HFF-Myc (cell line): ENCODE measurements around the gene AGPAT4.
A peak's percentile ranks its signal among the peaks of the same experiment; 100 is the strongest.

Experiments used
- DNase-seq: peaks from one replicate; pipeline ENCODE4 v3.0.0-alpha.2; 2011; ENCODE audit warnings: low read depth; ENCODE audit errors: extremely low read depth
- H3K4me3 ChIP-seq: replicated peaks from 2 replicates; pipeline ENCODE4 v1.5.1; 2011; ENCODE audit warnings: low read depth, mild to moderate bottlenecking, control low read depth, low read length
- CTCF ChIP-seq: IDR thresholded peaks from 2 replicates; pipeline ENCODE4 v1.5.1; 2012; ENCODE audit warnings: mild to moderate bottlenecking, low read depth, low read length, control low read depth; ENCODE audit errors: missing control alignments

AGPAT4 gene

GRCh38 chr6:161215876-161216615 is 57.8 kb downstream of the AGPAT4 start:
- DNase-seq, result no peak
- no peak overlapping the region for H3K4me3 ChIP-seq
- no peak for TF ChIP-seq CTCF

- no peak overlapping the region for H3K4me3 ChIP-seq
- DNase-seq, result peak; percentile 52
- no peak for TF ChIP-seq CTCF
These were observed 58.7 kb downstream of the AGPAT4 start for GRCh38 chr6:161215193-161215592.

DNA sequence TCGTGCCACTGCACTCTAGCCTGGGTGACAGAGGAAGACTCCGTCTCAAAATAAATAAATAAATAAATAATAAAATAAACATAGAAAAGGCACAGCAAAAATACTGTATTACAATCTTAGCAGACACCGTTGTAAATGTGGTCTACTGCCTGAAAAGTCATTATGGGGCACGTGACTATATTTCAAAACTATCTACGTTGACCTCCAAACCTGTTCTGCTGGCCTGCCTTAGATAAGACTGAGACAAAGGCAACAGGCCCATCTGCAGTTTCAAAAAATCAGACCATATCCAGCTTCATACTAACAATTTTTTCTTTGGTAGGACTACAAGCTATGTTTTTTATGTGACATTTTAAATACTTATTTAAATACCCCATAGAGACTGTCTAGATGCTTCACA is 59.1 kb downstream of the AGPAT4 start:
- no peak for TF ChIP-seq CTCF
- H3K4me3 ChIP-seq, result no peak overlapping the region
- no peak for DNase-seq

DNA sequence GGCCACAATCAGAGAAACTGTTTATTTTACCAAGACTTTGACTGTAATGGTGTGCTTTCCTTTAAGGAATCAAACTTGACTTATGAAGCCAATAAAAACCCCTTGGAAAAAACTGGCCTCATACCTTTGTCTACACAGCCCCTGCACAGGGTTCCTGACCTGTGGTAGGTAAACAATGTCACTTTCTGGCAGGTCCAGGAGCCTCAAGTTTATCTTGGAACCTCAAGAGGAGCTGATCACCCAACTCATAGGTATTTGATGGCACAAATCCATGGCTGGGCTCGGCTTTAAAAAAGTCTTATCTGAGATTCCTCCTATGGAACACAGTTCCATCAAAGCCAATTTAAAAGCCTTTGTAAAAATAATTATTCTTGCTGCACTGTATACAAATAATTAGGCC is 61.0 kb downstream of the AGPAT4 start:
- no peak for TF ChIP-seq CTCF
- no peak for DNase-seq
- H3K4me3 ChIP-seq, result no peak overlapping the region

- TF ChIP-seq CTCF, result no peak
- no peak for DNase-seq
- no peak overlapping the region for H3K4me3 ChIP-seq
These were observed 62.4 kb downstream of the AGPAT4 start for GRCh38 chr6:161211380-161212035.

GRCh38 chr6:161210857-161211256 is 63.0 kb downstream of the AGPAT4 start:
- no peak overlapping the region for H3K4me3 ChIP-seq
- no peak for DNase-seq
- no peak for TF ChIP-seq CTCF
